Loucy (cell line): Measurements from ENCODE around the gene VCAM1.

Experiments
- H2AFZ ChIP-seq: fragments of 200-600 bp; sonication (generic); 2 replicates; pipeline ENCODE4 v1.6.0; 2016; ENCODE audit warnings: antibody characterized with exemption, mild to moderate bottlenecking, low read length, moderate library complexity
- H3F3A ChIP-seq: fragments of 200-600 bp; 2 replicates; pipeline ENCODE4 v1.6.0; 2016; ENCODE audit warnings: antibody characterized with exemption, low read depth, mild to moderate bottlenecking
- H3K27me3 ChIP-seq: fragments of 200-600 bp; sonication (generic); 2 replicates; pipeline ENCODE4 v1.6.1; 2014; ENCODE audit warnings: low read length, mild to moderate bottlenecking; ENCODE audit not compliant: insufficient read depth, poor library complexity, severe bottlenecking
- H3K36me3 ChIP-seq: fragments of 200-600 bp; sonication (generic); 2 replicates; pipeline ENCODE4 v1.6.1; 2016; ENCODE audit warnings: low read length; ENCODE audit not compliant: insufficient read depth
- H3K4me1 ChIP-seq: fragments of 200-600 bp; sonication (generic); 2 replicates; pipeline ENCODE4 v1.5.1; 2014; ENCODE audit warnings: low read length, mild to moderate bottlenecking; ENCODE audit not compliant: insufficient read depth, poor library complexity, severe bottlenecking
- H3K4me2 ChIP-seq: fragments of 200-600 bp; sonication (generic); 2 replicates; pipeline ENCODE4 v1.6.0; 2014; ENCODE audit warnings: antibody characterized with exemption, low read length, low read depth, mild to moderate bottlenecking; ENCODE audit not compliant: poor library complexity, severe bottlenecking
- H3K4me3 ChIP-seq: fragments of 200-600 bp; sonication (generic); 2 replicates; pipeline ENCODE4 v1.5.1; 2014; ENCODE audit warnings: low read length, mild to moderate bottlenecking, mixed read lengths; ENCODE audit not compliant: poor library complexity, severe bottlenecking
- H3K79me2 ChIP-seq: fragments of 200-600 bp; sonication (generic); 2 replicates; pipeline ENCODE4 v1.6.1; 2014; ENCODE audit warnings: low read length; ENCODE audit not compliant: insufficient read depth
- H3K9ac ChIP-seq: fragments of 200-600 bp; sonication (generic); 2 replicates; pipeline ENCODE4 v1.6.0; 2014; ENCODE audit warnings: mild to moderate bottlenecking, low read depth, low read length, moderate library complexity; ENCODE audit not compliant: poor library complexity, severe bottlenecking
- H3K9me2 ChIP-seq: fragments of 200-600 bp; sonication (generic); replicated peaks from 2 replicates; pipeline ENCODE4 v1.6.1; 2016; ENCODE audit warnings: low read depth, low read length, mixed read lengths
- H3K9me3 ChIP-seq: fragments of 200-600 bp; sonication (generic); 2 replicates; pipeline ENCODE4 v1.6.1; 2014; ENCODE audit warnings: mild to moderate bottlenecking, antibody characterized with exemption, low read length, low read depth; ENCODE audit not compliant: insufficient read depth
- H4K20me1 ChIP-seq: fragments of 200-600 bp; sonication (generic); 2 replicates; pipeline ENCODE4 v1.6.0; 2014; ENCODE audit warnings: antibody characterized with exemption, low read length, mild to moderate bottlenecking; ENCODE audit not compliant: insufficient read depth, poor library complexity, severe bottlenecking
- EZH2phosphoT487 ChIP-seq: fragments of 200-600 bp; IDR thresholded peaks from 2 replicates; pipeline ENCODE4 v1.6.1; 2018; ENCODE audit warnings: antibody characterized with exemption, mild to moderate bottlenecking, moderate library complexity, borderline replicate concordance
- TF ChIP-seq, protein P1 (sequence below): fragments of 200-600 bp; sonication (generic); conservative IDR thresholded peaks from 2 replicates; pipeline ENCODE4 v1.5.1; 2014; ENCODE audit warnings: mild to moderate bottlenecking, antibody characterized with exemption, low read length

Gene VCAM1

DNA sequence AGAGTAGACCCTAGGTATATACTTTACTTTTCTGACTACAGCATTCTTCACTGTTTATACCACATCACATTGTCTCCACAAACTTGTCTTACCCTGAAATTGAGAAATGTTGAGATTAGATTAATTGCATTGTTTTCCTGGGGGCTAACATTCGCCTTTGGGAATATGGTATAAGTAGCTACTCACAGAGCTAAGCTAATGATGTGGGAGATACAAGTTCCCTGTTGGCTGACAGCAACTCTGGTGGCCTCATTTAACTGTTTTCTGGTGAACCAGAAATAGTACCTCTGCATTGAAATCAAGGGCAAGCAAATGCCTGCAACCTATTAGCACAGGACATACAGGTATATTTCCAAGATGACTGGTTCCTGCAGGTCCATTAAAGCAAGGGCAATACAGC is 13.2 kb upstream of the VCAM1 start:
- H2AFZ ChIP-seq: no peak overlapping the region
- TF ChIP-seq EZH2phosphoT487: no peak
- TF ChIP-seq, protein P1, sequence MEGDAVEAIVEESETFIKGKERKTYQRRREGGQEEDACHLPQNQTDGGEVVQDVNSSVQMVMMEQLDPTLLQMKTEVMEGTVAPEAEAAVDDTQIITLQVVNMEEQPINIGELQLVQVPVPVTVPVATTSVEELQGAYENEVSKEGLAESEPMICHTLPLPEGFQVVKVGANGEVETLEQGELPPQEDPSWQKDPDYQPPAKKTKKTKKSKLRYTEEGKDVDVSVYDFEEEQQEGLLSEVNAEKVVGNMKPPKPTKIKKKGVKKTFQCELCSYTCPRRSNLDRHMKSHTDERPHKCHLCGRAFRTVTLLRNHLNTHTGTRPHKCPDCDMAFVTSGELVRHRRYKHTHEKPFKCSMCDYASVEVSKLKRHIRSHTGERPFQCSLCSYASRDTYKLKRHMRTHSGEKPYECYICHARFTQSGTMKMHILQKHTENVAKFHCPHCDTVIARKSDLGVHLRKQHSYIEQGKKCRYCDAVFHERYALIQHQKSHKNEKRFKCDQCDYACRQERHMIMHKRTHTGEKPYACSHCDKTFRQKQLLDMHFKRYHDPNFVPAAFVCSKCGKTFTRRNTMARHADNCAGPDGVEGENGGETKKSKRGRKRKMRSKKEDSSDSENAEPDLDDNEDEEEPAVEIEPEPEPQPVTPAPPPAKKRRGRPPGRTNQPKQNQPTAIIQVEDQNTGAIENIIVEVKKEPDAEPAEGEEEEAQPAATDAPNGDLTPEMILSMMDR: no peak
- H3K9me3 ChIP-seq: no peaks in the 10 kb centered on the region
- H3F3A ChIP-seq: no peaks in the 10 kb centered on the region
- H3K4me3 ChIP-seq: no peak overlapping the region
- no peaks in the 10 kb centered on the region for H3K79me2 ChIP-seq
- H3K4me1 ChIP-seq: no peaks in the 10 kb centered on the region
- H3K36me3 ChIP-seq: no peaks in the 10 kb centered on the region
- H4K20me1 ChIP-seq: no peaks in the 10 kb centered on the region
- no peak overlapping the region for H3K9ac ChIP-seq
- no peaks in the 10 kb centered on the region for H3K9me2 ChIP-seq
- no peak overlapping the region for H3K4me2 ChIP-seq
- no peaks in the 10 kb centered on the region for H3K27me3 ChIP-seq

- Histone ChIP-seq H3K9ac (no peak overlapping the region), H3K9me2 (no peaks in the 10 kb centered on the region), H3K79me2 (no peaks in the 10 kb centered on the region), H3F3A (no peaks in the 10 kb centered on the region), H3K9me3 (no peaks in the 10 kb centered on the region), H2AFZ (no peak overlapping the region), H3K4me3 (no peak overlapping the region), H3K27me3 (no peaks in the 10 kb centered on the region), H4K20me1 (no peaks in the 10 kb centered on the region), H3K36me3 (no peaks in the 10 kb centered on the region), H3K4me2 (no peak overlapping the region), H3K4me1 (no peaks in the 10 kb centered on the region)
- no peak for TF ChIP-seq EZH2phosphoT487
- TF ChIP-seq, protein P1: no peak
These were observed 12.7 kb upstream of the VCAM1 start for GRCh38 chr1:100706856-100707255.

DNA sequence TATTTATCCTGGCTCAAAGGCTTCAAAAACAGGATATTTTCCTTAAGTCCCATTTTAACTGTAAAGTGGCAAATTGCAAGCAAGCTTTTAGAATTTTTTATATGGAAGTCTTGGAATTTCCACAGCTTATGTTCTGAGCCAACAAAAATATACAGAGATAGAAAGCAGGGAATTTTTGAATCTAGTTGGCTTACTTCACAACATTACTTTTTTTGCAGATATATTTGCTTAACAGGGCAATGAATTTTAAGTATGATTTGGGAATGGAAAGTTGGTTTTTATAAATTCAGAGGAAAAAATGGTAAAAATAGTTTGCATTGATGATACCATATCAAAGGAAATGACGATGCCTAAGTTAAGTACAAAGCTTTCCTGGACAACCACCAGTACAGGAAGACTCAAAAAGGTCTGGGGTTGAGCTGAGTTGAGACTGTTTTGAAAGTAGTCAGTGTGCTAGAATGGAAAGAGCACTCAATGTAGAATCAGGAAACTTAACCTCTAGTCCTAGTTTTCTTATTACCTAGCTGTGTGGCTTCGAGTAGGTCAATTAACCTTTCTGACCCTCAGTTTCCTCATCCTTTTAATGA is 11.0 kb upstream of the VCAM1 start:
- H3K9me2 ChIP-seq: no peaks in the 10 kb centered on the region
- TF ChIP-seq, protein P1: no peak
- TF ChIP-seq EZH2phosphoT487: no peak
- peaks cover 5% of the 10 kb centered on the region for H3K4me1 ChIP-seq
- no peak overlapping the region for H3K9ac ChIP-seq
- no peak overlapping the region for H2AFZ ChIP-seq
- H3K27me3 ChIP-seq: no peaks in the 10 kb centered on the region
- no peak overlapping the region for H3K4me3 ChIP-seq
- H3K9me3 ChIP-seq: no peaks in the 10 kb centered on the region
- H3K79me2 ChIP-seq: no peaks in the 10 kb centered on the region
- H3K36me3 ChIP-seq: no peaks in the 10 kb centered on the region
- H3F3A ChIP-seq: peaks cover 1% of the 10 kb centered on the region; the same call in 1 of the 2 replicates
- H4K20me1 ChIP-seq: no peaks in the 10 kb centered on the region
- H3K4me2 ChIP-seq: no peak overlapping the region
